ENCODE results near the gene GATA2. TPM values are rescaled to one million over a fixed set of nuclear protein-coding genes. Genes with fewer than 3 reads are reported as not detected.
A peak's percentile ranks its signal among the peaks of the same experiment; 100 is the strongest.

GATA2 gene
- total RNA-seq, 1 donor from 2014 or later, result 1.7 TPM

- H3K27ac Mint-ChIP-seq, result no peak overlapping the region
- H3K36me3 Mint-ChIP-seq (ENCODE audit: insufficient read depth), result no peaks in the 10 kb centered on the region
- no peak for TF ChIP-seq CTCF (IDR thresholded peaks at IDR 0.05; ENCODE audit: unreplicated experiment)
- peak; percentile 49 for DNase-seq (ENCODE audit: low spot score, unreplicated experiment)
- H3K4me1 Mint-ChIP-seq (ENCODE audit: low read depth), result peaks cover 36% of the 10 kb centered on the region
- H3K9me3 Mint-ChIP-seq (ENCODE audit: low read depth), result peaks cover 5% of the 10 kb centered on the region
- H3K4me3 Mint-ChIP-seq (ENCODE audit: low read depth), result peak overlapping the region; percentile 45
- peaks cover 37% of the 10 kb centered on the region for H3K27me3 Mint-ChIP-seq
These were observed 59.8 kb downstream of the GATA2 start for GRCh38 chr3:128432971-128433836.

- H3K9me3 Mint-ChIP-seq (ENCODE audit: low read depth), result peaks cover 5% of the 10 kb centered on the region
- peak overlapping the region; percentile 80 for H3K4me3 Mint-ChIP-seq (ENCODE audit: low read depth)
- peaks cover 41% of the 10 kb centered on the region for H3K27me3 Mint-ChIP-seq
- DNase-seq (ENCODE audit: low spot score, unreplicated experiment), result peak; percentile 30
- TF ChIP-seq CTCF (IDR thresholded peaks at IDR 0.05; ENCODE audit: unreplicated experiment), result no peak
- peak overlapping the region; percentile 87 for H3K27ac Mint-ChIP-seq
- peaks cover 38% of the 10 kb centered on the region for H3K4me1 Mint-ChIP-seq (ENCODE audit: low read depth)
- H3K36me3 Mint-ChIP-seq (ENCODE audit: insufficient read depth), result no peaks in the 10 kb centered on the region
These were observed 60.6 kb downstream of the GATA2 start for GRCh38 chr3:128432301-128432970.

- Mint-ChIP-seq H3K4me1 (ENCODE audit: low read depth) (peaks cover 36% of the 10 kb centered on the region), H3K27ac (peak overlapping the region; percentile 87), H3K9me3 (ENCODE audit: low read depth) (peaks cover 5% of the 10 kb centered on the region), H3K27me3 (peaks cover 44% of the 10 kb centered on the region), H3K4me3 (ENCODE audit: low read depth) (peak overlapping the region; percentile 80), H3K36me3 (ENCODE audit: insufficient read depth) (no peaks in the 10 kb centered on the region)
- DNase-seq (ENCODE audit: low spot score, unreplicated experiment), result no peak
- no peak for TF ChIP-seq CTCF (IDR thresholded peaks at IDR 0.05; ENCODE audit: unreplicated experiment)
These were observed 61.1 kb downstream of the GATA2 start for GRCh38 chr3:128431803-128432300.

GRCh38 chr3:128430731-128431130 is 62.3 kb downstream of the GATA2 start:
- H3K9me3 Mint-ChIP-seq (ENCODE audit: low read depth), result no peaks in the 10 kb centered on the region
- peak overlapping the region; percentile 37 for H3K4me3 Mint-ChIP-seq (ENCODE audit: low read depth)
- no peak for DNase-seq (ENCODE audit: low spot score, unreplicated experiment)
- peaks cover 29% of the 10 kb centered on the region for H3K4me1 Mint-ChIP-seq (ENCODE audit: low read depth)
- peaks cover 44% of the 10 kb centered on the region for H3K27me3 Mint-ChIP-seq
- no peak overlapping the region for H3K27ac Mint-ChIP-seq
- no peak for TF ChIP-seq CTCF (IDR thresholded peaks at IDR 0.05; ENCODE audit: unreplicated experiment)
- H3K36me3 Mint-ChIP-seq (ENCODE audit: insufficient read depth), result no peaks in the 10 kb centered on the region

GRCh38 chr3:128430301-128430700 is 62.7 kb downstream of the GATA2 start:
- no peak for DNase-seq (ENCODE audit: low spot score, unreplicated experiment)
- Mint-ChIP-seq H3K4me1 (ENCODE audit: low read depth) (peaks cover 25% of the 10 kb centered on the region), H3K27ac (no peak overlapping the region), H3K36me3 (ENCODE audit: insufficient read depth) (no peaks in the 10 kb centered on the region), H3K27me3 (peaks cover 47% of the 10 kb centered on the region), H3K9me3 (ENCODE audit: low read depth) (no peaks in the 10 kb centered on the region), H3K4me3 (ENCODE audit: low read depth) (no peak overlapping the region)
- TF ChIP-seq CTCF (IDR thresholded peaks at IDR 0.05; ENCODE audit: unreplicated experiment), result no peak

Measured in progenitor cell of endocrine pancreas (in vitro differentiated cells).